ENCODE data around the gene UACA.
"Not testable (repeated sequence)": the region's sequence is repeated elsewhere in the genome, so short reads cannot be mapped to it uniquely, and the experiment has no call there.

Gene UACA

GRCh38 chr15:70763120-70763949 lies at the start of gene UACA:
TSS of gene UACA (minus strand) at chr15:70763558. CDS start at chr15:70763407, 151 bp downstream.
- DNase-seq (ENCODE audit: low read depth, low spot score), result peak; percentile 86

DNA sequence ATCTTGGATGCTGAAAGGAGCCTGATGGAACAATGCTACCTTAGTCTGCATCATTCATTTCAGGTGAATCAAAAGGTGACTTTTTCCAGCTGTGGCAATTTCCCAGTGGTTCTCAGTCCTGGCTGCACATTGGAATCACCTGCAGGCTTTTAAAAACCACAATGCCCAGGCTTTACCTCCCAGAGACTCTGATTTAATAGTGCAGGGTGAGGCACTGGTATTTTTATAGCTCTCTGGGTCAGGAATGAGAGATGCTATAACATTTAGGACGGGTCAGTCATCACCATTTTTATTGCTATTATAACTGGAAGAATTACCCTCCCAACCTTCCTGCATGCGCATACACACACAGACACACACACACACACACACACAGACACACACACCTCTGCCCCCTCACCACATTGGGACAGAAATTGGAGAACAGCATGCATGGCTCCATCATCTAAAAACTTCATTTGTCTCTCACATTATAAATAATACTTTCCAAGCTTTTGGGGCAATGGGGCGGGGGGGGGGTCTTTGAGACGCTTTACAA lies 49.5 kb upstream of the UACA start:
- DNase-seq (ENCODE audit: low read depth, low spot score), result no peak

GRCh38 chr15:70810916-70811578 lies 47.7 kb upstream of the UACA start:
- DNase-seq (ENCODE audit: low read depth, low spot score), result no peak

- no peak for DNase-seq (ENCODE audit: low read depth, low spot score)
Observed at GRCh38 chr15:70806992-70807712, 43.8 kb upstream of the UACA start.

DNA sequence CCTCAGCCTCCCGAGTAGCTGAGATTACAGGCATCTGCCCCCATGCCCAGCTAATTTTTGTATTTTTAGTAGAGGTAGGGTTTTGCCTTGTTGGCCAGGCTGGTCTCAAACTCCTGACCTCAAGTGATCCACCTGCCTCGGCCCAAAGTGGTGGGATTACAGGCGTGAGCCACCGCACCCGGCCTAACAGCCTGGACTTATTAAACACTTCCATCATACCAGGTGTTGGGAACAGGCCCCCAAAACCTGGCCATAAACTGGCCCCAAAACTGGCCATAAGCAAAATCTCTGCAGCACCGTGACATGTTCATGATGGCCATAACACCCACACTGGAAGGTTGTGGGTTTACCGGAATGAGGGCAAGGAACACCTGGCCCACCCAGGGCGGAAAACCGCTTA lies 41.0 kb upstream of the UACA start:
- DNase-seq (ENCODE audit: low read depth, low spot score), result not testable (repeated sequence)

- DNase-seq (ENCODE audit: low read depth, low spot score), result no peak
Observed at GRCh38 chr15:70802629-70803028, 39.3 kb upstream of the UACA start.

- DNase-seq (ENCODE audit: low read depth, low spot score), result no peak
Observed at GRCh38 chr15:70801109-70801508, 37.8 kb upstream of the UACA start.

DNA sequence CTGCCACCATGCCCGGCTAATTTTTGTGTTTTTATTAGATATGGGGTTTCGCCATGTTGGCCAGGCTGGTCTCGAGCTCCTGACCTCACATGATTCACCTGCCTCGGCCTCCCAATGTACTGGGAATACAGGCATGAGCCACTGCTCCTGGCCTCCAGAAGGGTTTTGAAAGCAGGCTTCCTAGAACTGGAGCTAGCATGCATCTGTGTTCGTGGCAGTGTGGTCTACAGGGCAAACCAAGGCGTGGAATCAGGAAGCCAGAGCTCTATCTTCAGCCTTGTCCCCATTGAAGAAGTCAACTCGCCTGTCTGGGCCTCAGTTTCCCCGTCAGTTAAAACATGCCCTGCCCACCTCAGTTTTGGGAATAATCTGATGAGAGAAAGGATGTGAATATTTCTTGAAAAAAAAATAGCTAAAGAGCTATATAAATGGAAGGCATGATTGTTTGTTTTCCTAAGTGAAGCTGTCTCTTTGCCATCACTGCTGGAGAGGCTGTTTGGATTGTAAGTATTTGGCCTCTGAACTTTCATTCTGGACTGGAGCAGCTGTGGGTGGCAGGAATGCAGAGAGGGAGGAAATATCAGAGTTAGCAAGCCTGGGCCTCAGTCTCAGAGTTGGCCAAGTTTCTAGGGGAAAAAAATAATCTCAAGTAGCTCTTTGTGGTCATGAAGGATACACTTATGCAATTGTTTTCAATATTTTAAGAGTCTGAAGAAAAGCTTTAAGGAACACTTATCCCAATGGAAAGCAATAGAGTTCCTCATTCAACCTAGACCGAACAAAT lies 36.5 kb upstream of the UACA start:
- DNase-seq (ENCODE audit: low read depth, low spot score), result no peak

- DNase-seq (ENCODE audit: low read depth, low spot score), result no peak
Observed at GRCh38 chr15:70797464-70797863, 34.1 kb upstream of the UACA start.

DNA sequence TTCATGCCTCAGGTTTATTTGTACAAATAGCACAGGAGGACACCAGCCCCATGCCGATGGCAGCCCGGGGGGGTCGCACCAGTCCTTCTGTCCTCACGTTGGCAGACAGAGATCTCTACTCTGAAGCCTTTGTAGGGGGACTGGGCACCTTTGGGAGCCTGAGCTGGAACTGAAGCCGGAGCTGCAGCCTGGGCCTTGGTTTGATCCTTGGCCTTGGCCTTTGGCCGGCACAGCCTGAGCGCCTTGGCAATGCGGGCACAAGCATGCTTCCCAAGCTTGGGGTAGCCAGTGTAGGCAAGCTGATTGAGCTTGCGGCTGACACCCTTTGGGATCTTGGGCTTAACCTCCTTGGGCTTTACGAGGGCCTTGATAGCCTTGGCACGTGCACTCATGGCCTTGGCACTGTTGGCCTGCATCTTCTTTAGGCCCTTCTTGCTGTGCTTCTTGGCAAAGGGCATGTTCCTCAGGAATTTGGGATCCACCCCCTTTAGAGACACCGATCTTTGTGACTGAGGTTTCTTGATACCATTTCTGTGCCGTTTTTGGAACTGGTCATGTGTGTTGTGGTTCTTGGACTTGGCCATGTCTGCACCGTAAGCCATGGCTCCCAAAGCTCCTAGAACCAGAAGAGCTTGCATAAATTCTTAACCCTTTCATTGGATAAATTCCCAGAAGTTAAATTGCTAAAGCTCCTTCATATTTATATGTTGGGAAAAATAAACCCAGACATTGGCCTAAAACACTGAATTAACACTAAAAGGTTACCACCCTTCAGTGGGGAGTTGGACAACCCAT lies 33.4 kb upstream of the UACA start:
- no peak for DNase-seq (ENCODE audit: low read depth, low spot score)

GRCh38 chr15:70795311-70795665 lies 31.9 kb upstream of the UACA start:
- no peak for DNase-seq (ENCODE audit: low read depth, low spot score)

DNA sequence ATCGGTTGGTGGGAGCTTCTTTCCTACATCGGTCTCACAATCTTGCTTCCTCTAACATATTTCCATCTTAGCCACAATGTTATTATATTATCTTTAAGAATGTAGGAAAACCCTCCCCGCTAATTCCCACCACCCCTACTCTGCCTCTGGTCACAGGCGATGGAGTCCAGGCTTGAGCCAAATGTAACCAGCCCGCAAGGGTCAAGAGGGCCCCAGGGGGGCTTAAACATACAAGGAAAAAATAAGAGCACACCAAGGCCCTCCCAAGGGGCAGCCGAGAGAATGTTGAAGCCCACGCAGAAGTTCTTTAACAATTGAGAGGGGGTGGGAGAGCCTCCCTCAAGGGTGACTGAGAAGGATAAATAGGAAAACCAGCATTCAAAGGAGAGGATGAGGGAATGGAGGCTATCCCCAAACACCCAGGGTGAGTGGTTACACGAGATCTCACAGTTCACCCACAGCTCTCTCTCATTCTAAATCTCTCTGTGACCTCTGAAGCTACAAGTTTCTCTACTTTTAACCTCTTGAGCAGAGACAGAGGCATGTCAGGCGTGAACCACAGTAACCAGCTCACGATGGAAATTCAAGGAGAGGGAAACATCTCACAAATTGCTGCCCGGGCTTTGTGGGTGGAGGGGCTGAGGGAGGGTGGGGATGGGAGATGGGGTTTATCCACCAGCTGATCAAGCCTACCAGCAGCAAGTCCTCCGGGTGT lies 31.4 kb upstream of the UACA start:
- no peak for DNase-seq (ENCODE audit: low read depth, low spot score)

- no peak for DNase-seq (ENCODE audit: low read depth, low spot score)
Observed at GRCh38 chr15:70793694-70794093, 30.3 kb upstream of the UACA start.

DNA sequence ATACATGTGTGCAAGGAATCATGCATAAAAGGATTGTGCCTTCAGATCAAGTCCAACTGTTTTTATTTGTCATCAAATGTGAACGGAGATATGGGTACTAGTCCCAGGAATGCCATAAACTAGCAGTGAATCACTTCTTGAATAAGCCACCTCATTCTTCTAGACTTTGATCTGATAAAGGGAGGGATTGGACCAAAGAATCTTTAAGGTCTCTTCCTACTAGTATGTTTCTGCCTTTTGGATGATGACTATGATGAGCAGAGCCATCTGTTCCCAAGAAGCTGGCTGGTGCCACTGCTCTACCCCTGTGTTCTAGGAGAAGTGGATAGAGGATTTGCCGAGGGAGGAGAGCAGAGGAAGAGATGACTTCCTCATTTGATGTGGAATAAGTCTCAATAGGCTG lies 28.8 kb upstream of the UACA start:
- no peak for DNase-seq (ENCODE audit: low read depth, low spot score)

DNA sequence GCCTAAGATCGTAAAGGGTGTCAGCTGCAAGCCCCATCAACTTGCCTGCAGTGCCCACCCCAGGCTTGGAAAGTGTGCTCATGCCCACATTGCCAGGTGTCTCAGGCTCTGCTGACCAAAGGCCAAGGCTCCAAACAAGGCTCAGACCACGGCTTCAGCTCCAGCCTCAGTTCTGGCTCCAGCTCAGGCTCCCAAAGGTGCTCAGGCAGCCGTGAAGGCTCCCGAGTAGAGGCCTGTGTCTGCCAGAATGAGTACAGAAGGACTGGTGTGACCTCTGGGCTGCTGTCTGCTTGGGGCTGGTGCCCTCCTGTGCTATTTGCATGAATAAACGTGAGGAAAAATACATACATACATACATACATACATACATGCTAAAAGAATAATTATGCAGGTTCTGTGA lies 27.9 kb upstream of the UACA start:
- DNase-seq (ENCODE audit: low read depth, low spot score), result no peak

DNA sequence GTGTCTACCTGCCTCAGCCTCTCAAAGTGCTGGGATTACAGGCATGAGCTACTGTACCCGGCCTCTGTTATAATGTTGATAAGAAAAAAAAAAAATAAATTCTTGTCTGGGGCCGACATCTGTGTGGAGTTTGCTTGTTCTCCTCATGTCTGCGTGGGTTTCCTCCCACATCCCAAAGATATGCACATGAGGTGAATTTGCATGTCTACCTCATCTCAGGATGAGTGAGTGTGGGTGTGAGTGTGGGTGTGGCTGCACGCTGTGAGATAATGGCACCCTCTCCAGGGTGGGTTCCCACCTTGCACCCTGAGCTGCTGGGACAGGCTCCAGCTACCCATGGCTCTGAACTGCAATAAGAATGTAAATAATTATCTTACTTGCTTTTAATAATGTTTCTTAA lies 25.9 kb upstream of the UACA start:
- no peak for DNase-seq (ENCODE audit: low read depth, low spot score)

- DNase-seq (ENCODE audit: low read depth, low spot score), result no peak
Observed at GRCh38 chr15:70788114-70789049, 25.0 kb upstream of the UACA start.

GRCh38 chr15:70786996-70787395 lies 23.6 kb upstream of the UACA start:
- DNase-seq (ENCODE audit: low read depth, low spot score), result no peak

GRCh38 chr15:70783610-70784022 lies 20.3 kb upstream of the UACA start:
- no peak for DNase-seq (ENCODE audit: low read depth, low spot score)
